Vagina (tissue), 2 donors: ENCODE measurements around the gene SLC25A4. TPM values are rescaled to one million over a fixed set of nuclear protein-coding genes. Genes with fewer than 3 reads are reported as not detected.

ENCODE experiments used
- DNase-seq, 2 donors: peaks; one replicate each; pipeline ENCODE4 v3.0.0-alpha.2; 2017; ENCODE audit errors: extremely low spot score in 2 of 2
- H3K27ac ChIP-seq: fragments of 200-600 bp; sonication (generic); one replicate; pipeline ENCODE4 v1.5.1; 2019
- H3K27me3 ChIP-seq: fragments of 200-600 bp; sonication (generic); one replicate; pipeline ENCODE4 v1.5.1; 2019
- H3K36me3 ChIP-seq, 2 donors: fragments of 200-600 bp; sonication (generic); one replicate each; pipeline ENCODE4 v1.5.1; 2017 to 2019
- H3K4me1 ChIP-seq: fragments of 200-600 bp; sonication (generic); one replicate; pipeline ENCODE4 v1.5.1; 2019
- H3K4me3 ChIP-seq, 2 donors: fragments of 200-600 bp; sonication (generic); 1 replicate in 1 of 2; 2 replicates in 1 of 2; pipeline ENCODE4 v1.5.1; 2016 to 2019
- H3K9me3 ChIP-seq: fragments of 200-600 bp; sonication (generic); one replicate; pipeline ENCODE4 v1.5.1; 2019
- CTCF ChIP-seq, 3 experiments: fragments of 450-650 bp in 2 of 3; fragments of 200-600 bp in 1 of 3; sonication (generic) in 1 of 3; IDR thresholded peaks; one replicate each; pipeline ENCODE4 v1.5.1; 2017 to 2019; ENCODE audit warnings: antibody characterized with exemption in 3 of 3, mild to moderate bottlenecking in 2 of 3, moderate library complexity in 2 of 3
- POLR2A ChIP-seq, 2 donors: fragments of 450-650 bp; IDR thresholded peaks; one replicate each; pipeline ENCODE4 v1.6.1; 2017; ENCODE audit warnings: antibody characterized with exemption in 2 of 2, mild to moderate bottlenecking in 2 of 2, moderate library complexity in 2 of 2
- POLR2AphosphoS5 ChIP-seq, 2 donors: sonication (generic); formaldehyde crosslinking; IDR thresholded peaks; one replicate each; pipeline ENCODE4 v1.9.0; 2017; ENCODE audit warnings: antibody characterized with exemption in 2 of 2, mild to moderate bottlenecking in 2 of 2, low read depth in 1 of 2; ENCODE audit not compliant: insufficient read depth in 1 of 2
- intact Hi-C: fragments of 100-400 bp; cut with DNase I; formaldehyde crosslinking; loops from one replicate; pipeline ENCODE4 v1.15.1; 2023
- total RNA-seq: library from RNA; depleted of rRNA; stranded (reverse); fragments of >200 nt; gene quantifications from one replicate; pipeline ENCODE4 v1.2.3, GENCODE V29; 2016

SLC25A4 gene
- total RNA-seq, 1 donor from 2014 or later: 14.0 TPM

GRCh38 chr4:185144601-185145240 lies 1.7 kb downstream of the SLC25A4 start:
- no peak for TF ChIP-seq CTCF (IDR thresholded peaks at IDR 0.05)
- no peak for TF ChIP-seq POLR2AphosphoS5 (IDR thresholded peaks at IDR 0.05; ENCODE audit: insufficient read depth in 1 of 2, low read depth in 1 of 2)
- no peak for TF ChIP-seq POLR2A (IDR thresholded peaks at IDR 0.05)
- H3K4me1 ChIP-seq: peaks cover 30% of the 10 kb centered on the region
- peaks cover 0 to 4% of the 10 kb centered on the region in 2 donors for H3K36me3 ChIP-seq
- peak overlapping the region; percentile 70 for H3K27ac ChIP-seq
- intact Hi-C loops: no loop called here
- H3K27me3 ChIP-seq: no peaks in the 10 kb centered on the region
- no peaks in the 10 kb centered on the region for H3K9me3 ChIP-seq
- no peak for DNase-seq
- H3K4me3 ChIP-seq: no peak overlapping the region

DNA sequence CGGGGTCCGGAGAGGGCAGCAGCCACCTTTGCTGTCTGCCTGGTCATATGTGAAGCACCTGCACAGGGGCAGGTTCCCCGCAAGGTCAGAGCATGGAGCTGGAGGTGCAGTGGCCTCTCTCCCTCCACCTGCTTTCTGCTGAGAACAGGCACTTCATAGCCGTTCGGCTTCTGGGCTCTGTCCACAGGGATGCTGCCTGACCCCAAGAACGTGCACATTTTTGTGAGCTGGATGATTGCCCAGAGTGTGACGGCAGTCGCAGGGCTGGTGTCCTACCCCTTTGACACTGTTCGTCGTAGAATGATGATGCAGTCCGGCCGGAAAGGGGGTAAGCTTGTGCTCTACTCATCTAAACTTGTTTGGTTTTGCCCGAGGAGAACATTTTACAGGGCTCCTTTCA lies 2.5 kb downstream of the SLC25A4 start:
- Histone ChIP-seq H3K4me3 (no peak overlapping the region), H3K9me3 (no peaks in the 10 kb centered on the region), H3K4me1 (peaks cover 30% of the 10 kb centered on the region), H3K27ac (no peak overlapping the region), H3K27me3 (no peaks in the 10 kb centered on the region), H3K36me3 (peaks cover 0 to 4% of the 10 kb centered on the region in 2 donors)
- intact Hi-C loops: no loop called here
- DNase-seq: no peak
- TF ChIP-seq CTCF (IDR thresholded peaks at IDR 0.05) (no peak), POLR2A (IDR thresholded peaks at IDR 0.05) (no peak), POLR2AphosphoS5 (IDR thresholded peaks at IDR 0.05; ENCODE audit: insufficient read depth in 1 of 2, low read depth in 1 of 2) (peak in 1 of 2 donors; percentile 24)

DNA sequence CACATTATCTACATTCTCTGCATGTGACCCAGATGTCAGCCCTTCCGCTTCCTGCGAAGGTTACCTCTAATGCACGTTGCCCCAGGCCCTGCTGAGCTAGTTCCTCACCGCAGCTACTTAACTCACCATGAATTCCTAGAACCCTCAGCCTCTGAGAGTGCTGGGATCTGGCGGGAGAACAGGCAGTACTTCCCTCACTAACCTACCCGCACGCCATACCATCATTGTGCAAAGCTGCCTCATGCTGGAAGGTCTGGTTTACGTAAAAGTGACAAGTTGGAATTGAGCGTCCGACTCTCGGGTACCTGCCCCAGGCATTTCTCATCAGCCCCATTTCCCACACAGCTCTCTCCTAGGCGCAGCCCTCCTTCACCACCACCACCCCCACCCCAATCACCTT lies 6.3 kb downstream of the SLC25A4 start:
- DNase-seq: no peak
- TF ChIP-seq POLR2AphosphoS5 (IDR thresholded peaks at IDR 0.05; ENCODE audit: insufficient read depth in 1 of 2, low read depth in 1 of 2) (no peak), POLR2A (IDR thresholded peaks at IDR 0.05) (no peak), CTCF (IDR thresholded peaks at IDR 0.05) (no peak)
- Histone ChIP-seq H3K4me3 (no peak overlapping the region), H3K36me3 (peaks cover 0 to 8% of the 10 kb centered on the region in 2 donors), H3K4me1 (peaks cover 14% of the 10 kb centered on the region), H3K27me3 (no peaks in the 10 kb centered on the region), H3K9me3 (no peaks in the 10 kb centered on the region), H3K27ac (no peak overlapping the region)
- intact Hi-C loops: no loop called here

- peaks cover 0 to 8% of the 10 kb centered on the region in 2 donors for H3K36me3 ChIP-seq
- no peak for DNase-seq
- H3K4me3 ChIP-seq: no peak overlapping the region
- intact Hi-C loops: no loop called here
- H3K27ac ChIP-seq: no peak overlapping the region
- H3K4me1 ChIP-seq: no peaks in the 10 kb centered on the region
- H3K27me3 ChIP-seq: no peaks in the 10 kb centered on the region
- no peaks in the 10 kb centered on the region for H3K9me3 ChIP-seq
- TF ChIP-seq POLR2AphosphoS5 (IDR thresholded peaks at IDR 0.05; ENCODE audit: insufficient read depth in 1 of 2, low read depth in 1 of 2) (no peak), CTCF (IDR thresholded peaks at IDR 0.05) (no peak), POLR2A (IDR thresholded peaks at IDR 0.05) (no peak)
Observed at GRCh38 chr4:185151296-185151695, 8.2 kb downstream of the SLC25A4 start.

DNA sequence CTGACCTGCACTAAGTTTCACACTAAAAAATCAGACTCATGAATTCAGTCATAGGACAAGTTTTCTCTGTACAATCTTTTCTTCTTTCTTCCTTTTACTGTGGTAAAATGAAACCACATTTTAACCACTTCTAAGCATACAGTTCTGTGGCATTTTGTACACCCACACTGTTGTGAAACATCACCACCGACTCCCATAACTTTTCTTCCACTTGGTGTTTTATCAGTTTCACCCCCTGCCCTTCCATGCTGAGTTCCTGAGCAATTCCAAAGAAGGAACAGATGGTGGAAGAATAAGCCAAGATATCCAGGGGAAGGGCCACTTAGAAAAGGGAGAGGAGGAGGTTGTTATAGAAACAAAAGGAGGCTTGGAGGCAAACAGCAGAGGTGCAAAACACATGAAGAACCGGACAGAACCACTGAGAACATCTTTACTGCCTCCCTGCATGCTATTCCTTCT lies 22.6 kb downstream of the SLC25A4 start:
- intact Hi-C loops: no loop called here

More for the DNA sequence above, 22.6 kb downstream of the SLC25A4 start:
- Histone ChIP-seq H3K9me3 (no peaks in the 10 kb centered on the region), H3K36me3 (peaks cover 0 to 36% of the 10 kb centered on the region in 2 donors), H3K27ac (no peak overlapping the region), H3K4me3 (no peak overlapping the region), H3K27me3 (no peaks in the 10 kb centered on the region), H3K4me1 (no peaks in the 10 kb centered on the region)
- DNase-seq: no peak
- TF ChIP-seq POLR2AphosphoS5 (IDR thresholded peaks at IDR 0.05; ENCODE audit: insufficient read depth in 1 of 2, low read depth in 1 of 2) (no peak), POLR2A (IDR thresholded peaks at IDR 0.05) (no peak), CTCF (IDR thresholded peaks at IDR 0.05) (no peak)
